Liver (tissue), 9 donors: Measurements from ENCODE around the gene TTC4. TPM values are rescaled to one million over a fixed set of nuclear protein-coding genes. Genes with fewer than 3 reads are reported as not detected.

Source experiments
- DNase-seq: peaks from one replicate; pipeline ENCODE4 v3.0.0-alpha.2; 2017; ENCODE audit warnings: low spot score
- H3K27ac ChIP-seq, 2 donors: one replicate each; pipeline ENCODE4 v1.7.0; 2013; ENCODE audit warnings: inconsistent platforms in 2 of 2, low read length in 2 of 2, control low read depth in 1 of 2, low read depth in 1 of 2, mild to moderate bottlenecking in 1 of 2
- H3K27me3 ChIP-seq, 4 donors: one replicate each; pipeline versions ENCODE4 v1.6.1 to v1.7.0; 2013; ENCODE audit warnings: low read length in 3 of 4, inconsistent platforms in 1 of 4, mild to moderate bottlenecking in 1 of 4, moderate library complexity in 1 of 4; ENCODE audit not compliant: control insufficient read depth in 4 of 4, insufficient read depth in 4 of 4
- H3K36me3 ChIP-seq, 4 donors: one replicate each; pipeline versions ENCODE4 v1.6.1 to v1.7.0; 2013; ENCODE audit warnings: low read length in 3 of 4, mild to moderate bottlenecking in 3 of 4, low read depth in 1 of 4, moderate library complexity in 1 of 4; ENCODE audit not compliant: control insufficient read depth in 4 of 4, insufficient read depth in 3 of 4
- H3K4me1 ChIP-seq, 4 donors: one replicate each; pipeline versions ENCODE4 v1.6.1 to v1.7.0; 2013; ENCODE audit warnings: low read length in 3 of 4, mild to moderate bottlenecking in 3 of 4, moderate library complexity in 1 of 4; ENCODE audit not compliant: control insufficient read depth in 4 of 4, insufficient read depth in 4 of 4
- H3K4me3 ChIP-seq, 3 donors: one replicate each; pipeline versions ENCODE4 v1.6.1 to v1.7.0; 2013; ENCODE audit warnings: low read length in 3 of 3, control low read depth in 1 of 3, low read depth in 1 of 3, mild to moderate bottlenecking in 1 of 3
- H3K9ac ChIP-seq, 2 donors: one replicate each; pipeline ENCODE4 v1.7.0; 2013; ENCODE audit warnings: low read length in 2 of 2, mild to moderate bottlenecking in 2 of 2, moderate library complexity in 2 of 2, control low read depth in 1 of 2, low read depth in 1 of 2
- H3K9me3 ChIP-seq, 4 donors: one replicate each; pipeline versions ENCODE4 v1.6.1 to v1.7.0; 2013; ENCODE audit warnings: low read length in 3 of 4; ENCODE audit not compliant: control insufficient read depth in 4 of 4
- CTCF ChIP-seq: fragments of 150-350 bp; IDR thresholded peaks from 2 replicates; pipeline ENCODE4 v1.5.1; 2017; ENCODE audit warnings: improper control_type of control experiment, low read depth, low read length; ENCODE audit not compliant: missing input control
- EGR1 ChIP-seq, 2 donors: IDR thresholded peaks; 2 replicates each; pipeline ENCODE4 v1.6.1; 2016 to 2018; ENCODE audit warnings: antibody characterized with exemption in 2 of 2, low read depth in 2 of 2
- FOXA2 ChIP-seq: IDR thresholded peaks from 2 replicates; pipeline ENCODE4 v1.6.1; 2016; ENCODE audit warnings: antibody characterized with exemption
- GABPA ChIP-seq, 2 donors: IDR thresholded peaks in 1 of 2; conservative IDR thresholded peaks in 1 of 2; 2 replicates each; pipeline ENCODE4 v1.6.1; 2016; ENCODE audit warnings: antibody characterized with exemption in 2 of 2, mild to moderate bottlenecking in 1 of 2, moderate library complexity in 1 of 2
- HNF4G ChIP-seq: IDR thresholded peaks from 2 replicates; pipeline ENCODE4 v1.6.1; 2016; ENCODE audit warnings: antibody characterized with exemption
- NR2F2 ChIP-seq: IDR thresholded peaks from 2 replicates; pipeline ENCODE4 v1.6.1; 2016; ENCODE audit warnings: antibody characterized with exemption
- RAD21 ChIP-seq, 2 donors: IDR thresholded peaks; 2 replicates each; pipeline ENCODE4 v1.6.1; 2016; ENCODE audit warnings: antibody characterized with exemption in 2 of 2, mild to moderate bottlenecking in 2 of 2
- REST ChIP-seq: IDR thresholded peaks from 2 replicates; pipeline ENCODE4 v1.6.1; 2016; ENCODE audit warnings: antibody characterized with exemption, mild to moderate bottlenecking
- RXRA ChIP-seq, 2 donors: IDR thresholded peaks; 2 replicates each; pipeline ENCODE4 v1.6.1; 2017 to 2018; ENCODE audit warnings: antibody characterized with exemption in 2 of 2, mild to moderate bottlenecking in 1 of 2
- SP1 ChIP-seq: IDR thresholded peaks from 2 replicates; pipeline ENCODE4 v1.6.1; 2018; ENCODE audit warnings: antibody characterized with exemption, mild to moderate bottlenecking
- TAF1 ChIP-seq: conservative IDR thresholded peaks from 2 replicates; pipeline ENCODE4 v1.6.1; 2016; ENCODE audit warnings: antibody characterized with exemption, mild to moderate bottlenecking
- YY1 ChIP-seq: IDR thresholded peaks from 2 replicates; pipeline ENCODE4 v1.6.1; 2016; ENCODE audit warnings: antibody characterized with exemption, mild to moderate bottlenecking
- ZBTB33 ChIP-seq: IDR thresholded peaks from 2 replicates; pipeline ENCODE4 v1.6.1; 2016; ENCODE audit warnings: antibody characterized with exemption
- WGBS: extraction: QIAGEN DNeasy Blood & Tissue Kit; methylation state at CpG from one replicate; pipeline ENCODE4 v1.1.7; 2013; 5-methylcytosine and 5-hydroxymethylcytosine counted together
- polyA plus RNA-seq, 2 donors: library from polyadenylated mRNA; stranded (reverse) in 1 of 2; unstranded in 1 of 2; fragments of 200-250 nt in 1 of 2; fragments of >200 nt in 1 of 2; fragmentation: Nextera tagmentation in 1 of 2; extraction: Ambion mirVana in 1 of 2; gene quantifications; one replicate each; pipeline versions ENCODE4 v1.2.1 to v1.2.3, GENCODE V29; 2013 to 2015
- total RNA-seq, 2 donors: library from RNA; depleted of rRNA; stranded (reverse); fragments of >200 nt; gene quantifications; one replicate each; pipeline ENCODE4 v1.2.3, GENCODE V29; 2014
- donor health status: healthy.
- donor health status: healthy.
- donor health status: healthy.
- donor health status: healthy.
- donor health status: healthy.

TTC4 gene
- total and polyA plus RNA-seq, 4 donors: 6.9 to 10.9 (median 8.1) TPM

GRCh38 chr1:54767526-54767925 is 51.9 kb downstream of the TTC4 start:
- peaks cover 0 to 15% (median 9%) of the 10 kb centered on the region in 4 donors for H3K4me1 ChIP-seq
- 66% methylated on average over 6 of the region's 6 CpGs for WGBS
- no peaks in the 10 kb centered on the region for H3K36me3 ChIP-seq
- no peak overlapping the region for H3K27ac ChIP-seq
- H3K9ac ChIP-seq: no peak overlapping the region
- no peak overlapping the region for H3K4me3 ChIP-seq
- H3K27me3 ChIP-seq: no peaks in the 10 kb centered on the region
- H3K9me3 ChIP-seq: no peaks in the 10 kb centered on the region
- no peak for TF ChIP-seq FOXA2
- TF ChIP-seq RXRA (IDR thresholded peaks at IDR 0.05): no peak
- TF ChIP-seq HNF4G: no peak
- no peak for TF ChIP-seq NR2F2
- no peak for TF ChIP-seq SP1
- no peak for TF ChIP-seq YY1
- TF ChIP-seq CTCF: no peak
- TF ChIP-seq GABPA (IDR thresholded peaks at IDR 0.05 in 1 of 2, conservative IDR thresholded peaks at IDR 0.05 in 1 of 2): no peak
- no peak for TF ChIP-seq EGR1 (IDR thresholded peaks at IDR 0.05; ENCODE audit: low read depth in 2 of 2)
- no peak for TF ChIP-seq ZBTB33
- TF ChIP-seq TAF1: no peak
- TF ChIP-seq REST: no peak
- DNase-seq: no peak

GRCh38 chr1:54768093-54768492 is 52.4 kb downstream of the TTC4 start:
- no peak for TF ChIP-seq REST
- TF ChIP-seq RAD21 (IDR thresholded peaks at IDR 0.05): peak; percentile 41 to 59
- TF ChIP-seq CTCF: peak; percentile 5
- Histone ChIP-seq H3K27me3 (no peaks in the 10 kb centered on the region), H3K27ac (no peak overlapping the region), H3K4me3 (no peak overlapping the region), H3K36me3 (no peaks in the 10 kb centered on the region), H3K9ac (no peak overlapping the region), H3K9me3 (no peaks in the 10 kb centered on the region), H3K4me1 (peaks cover 0 to 15% (median 9%) of the 10 kb centered on the region in 4 donors)
- DNase-seq: no peak
- WGBS: 89% methylated on average over 5 of the region's 5 CpGs
